Activated T-helper 1 cell treated with anti-CD3 and anti-CD28 coated beads, Interleukin-12 subunit alpha, Interleukin-12 subunit beta, Interleukin-2, Interleukin-4 antibody, amounts not matched to agents 30 ng/mL and 10 ng/mL and 1 ng/mL, durations not matched to agents 14 hours and 24 hours and 36 hours (primary cell): ENCODE data around the gene USP21. TPM values are rescaled to one million over a fixed set of nuclear protein-coding genes. Genes with fewer than 3 reads are reported as not detected.

Experiments
- DNase-seq: peaks from one replicate; pipeline ENCODE4 v3.0.0; 2021; ENCODE audit warnings: low spot score
- H3K27ac Mint-ChIP-seq: one replicate; pipeline ENCODE4 v1.8.0; 2021; ENCODE audit warnings: mild to moderate bottlenecking, mixed read lengths
- H3K27me3 Mint-ChIP-seq: one replicate; pipeline ENCODE4 v1.8.0; 2022; ENCODE audit warnings: mild to moderate bottlenecking, moderate library complexity, mixed read lengths; ENCODE audit not compliant: insufficient read depth
- H3K36me3 Mint-ChIP-seq: one replicate; pipeline ENCODE4 v1.8.0; 2021; ENCODE audit warnings: low read depth, mixed read lengths
- H3K4me1 Mint-ChIP-seq: one replicate; pipeline ENCODE4 v1.8.0; 2021; ENCODE audit warnings: low read depth, mixed read lengths
- H3K4me3 Mint-ChIP-seq: one replicate; pipeline ENCODE4 v1.8.0; 2021; ENCODE audit warnings: mild to moderate bottlenecking, moderate library complexity, mixed read lengths
- H3K9me3 Mint-ChIP-seq: one replicate; pipeline ENCODE4 v1.8.0; 2021; ENCODE audit warnings: mixed read lengths
- intact Hi-C: fragments of 100-400 bp; cut with micrococcal nuclease; formaldehyde crosslinking; loops from one replicate; pipeline ENCODE4 v1.15.1; 2024
- total RNA-seq: library from RNA; stranded (reverse); gene quantifications from 2 replicates; pipeline ENCODE4 v1.2.3, GENCODE V29; 2022

Gene USP21
- total RNA-seq, 1 donor from 2014 or later = 32.9 TPM

- intact Hi-C loops = loop anchor here (1.0 to 2.0 kb wide), 6 partner anchors 11 to 120 kb away; partner anchors contain the start of genes B4GALT3 and DEDD
- peak within 1 kb of the TSS; percentile 87 for H3K4me3 Mint-ChIP-seq
- peaks cover 30% of the 10 kb centered on the region for H3K36me3 Mint-ChIP-seq
- peaks cover 61% of the 10 kb centered on the region for H3K4me1 Mint-ChIP-seq
- H3K9me3 Mint-ChIP-seq = no peaks in the 10 kb centered on the region
- no peaks in the 10 kb centered on the region for H3K27me3 Mint-ChIP-seq
- peak within 1 kb of the TSS; percentile 99 for H3K27ac Mint-ChIP-seq
- DNase-seq = peak; percentile 95
Measured at GRCh38 chr1:161165742-161166668, 6.7 kb downstream of the USP21 start, which contains the start of gene PPOX. Gene PPOX (plus strand): TSS chr1:161166426. CDS start chr1:161166848, 422 bp downstream.

GRCh38 chr1:161166669-161167548 lies 7.6 kb downstream of the USP21 start:
- peak overlapping the region; percentile 99 for H3K27ac Mint-ChIP-seq
- intact Hi-C loops = loop anchor here (1.0 to 2.0 kb wide), 6 partner anchors 10 to 121 kb away; partner anchors contain the start of genes B4GALT3 and DEDD
- peak overlapping the region; percentile 87 for H3K4me3 Mint-ChIP-seq
- no peak for DNase-seq
- no peaks in the 10 kb centered on the region for H3K9me3 Mint-ChIP-seq
- H3K27me3 Mint-ChIP-seq = no peaks in the 10 kb centered on the region
- H3K4me1 Mint-ChIP-seq = peaks cover 60% of the 10 kb centered on the region
- peaks cover 29% of the 10 kb centered on the region for H3K36me3 Mint-ChIP-seq

- Mint-ChIP-seq H3K36me3 (peaks cover 32% of the 10 kb centered on the region), H3K4me1 (peaks cover 45% of the 10 kb centered on the region), H3K27me3 (no peaks in the 10 kb centered on the region), H3K27ac (no peak overlapping the region), H3K9me3 (no peaks in the 10 kb centered on the region), H3K4me3 (peak overlapping the region; percentile 15)
- no peak for DNase-seq
- intact Hi-C loops = no loop called here
Measured at GRCh38 chr1:161168906-161169305, 9.6 kb downstream of the USP21 start.

GRCh38 chr1:161171191-161171590 lies 11.9 kb downstream of the USP21 start:
- Mint-ChIP-seq H3K4me1 (peaks cover 43% of the 10 kb centered on the region), H3K27ac (no peak overlapping the region), H3K4me3 (no peak overlapping the region), H3K36me3 (peaks cover 37% of the 10 kb centered on the region), H3K9me3 (no peaks in the 10 kb centered on the region), H3K27me3 (no peaks in the 10 kb centered on the region)
- DNase-seq = no peak
- intact Hi-C loops = no loop called here

GRCh38 chr1:161171696-161172095 lies 12.4 kb downstream of the USP21 start:
- H3K27me3 Mint-ChIP-seq = no peaks in the 10 kb centered on the region
- no peak overlapping the region for H3K27ac Mint-ChIP-seq
- H3K36me3 Mint-ChIP-seq = peaks cover 37% of the 10 kb centered on the region
- intact Hi-C loops = no loop called here
- H3K4me1 Mint-ChIP-seq = peaks cover 48% of the 10 kb centered on the region
- H3K4me3 Mint-ChIP-seq = no peak overlapping the region
- DNase-seq = no peak
- H3K9me3 Mint-ChIP-seq = no peaks in the 10 kb centered on the region

- intact Hi-C loops = no loop called here
- Mint-ChIP-seq H3K36me3 (peaks cover 39% of the 10 kb centered on the region), H3K27me3 (no peaks in the 10 kb centered on the region), H3K27ac (peak overlapping the region; percentile 2), H3K4me3 (no peak overlapping the region), H3K4me1 (peaks cover 46% of the 10 kb centered on the region), H3K9me3 (no peaks in the 10 kb centered on the region)
- no peak for DNase-seq
Measured at GRCh38 chr1:161172349-161172748, 13.0 kb downstream of the USP21 start.

- no peaks in the 10 kb centered on the region for H3K9me3 Mint-ChIP-seq
- intact Hi-C loops = no loop called here
- H3K27me3 Mint-ChIP-seq = no peaks in the 10 kb centered on the region
- H3K4me3 Mint-ChIP-seq = no peak overlapping the region
- no peak for DNase-seq
- H3K27ac Mint-ChIP-seq = peak overlapping the region; percentile 2
- peaks cover 49% of the 10 kb centered on the region for H3K4me1 Mint-ChIP-seq
- H3K36me3 Mint-ChIP-seq = peaks cover 39% of the 10 kb centered on the region
Measured at GRCh38 chr1:161172776-161173376, 13.6 kb downstream of the USP21 start.

GRCh38 chr1:161173711-161174110 lies 14.4 kb downstream of the USP21 start:
- H3K9me3 Mint-ChIP-seq = no peaks in the 10 kb centered on the region
- intact Hi-C loops = no loop called here
- H3K4me1 Mint-ChIP-seq = peaks cover 48% of the 10 kb centered on the region
- no peaks in the 10 kb centered on the region for H3K27me3 Mint-ChIP-seq
- H3K27ac Mint-ChIP-seq = no peak overlapping the region
- H3K4me3 Mint-ChIP-seq = no peak overlapping the region
- DNase-seq = no peak
- peaks cover 37% of the 10 kb centered on the region for H3K36me3 Mint-ChIP-seq

- Mint-ChIP-seq H3K4me3 (peak overlapping the region; percentile 5), H3K4me1 (peaks cover 50% of the 10 kb centered on the region), H3K36me3 (peaks cover 37% of the 10 kb centered on the region), H3K27ac (peak overlapping the region; percentile 52), H3K27me3 (no peaks in the 10 kb centered on the region), H3K9me3 (no peaks in the 10 kb centered on the region)
- DNase-seq = no peak
- intact Hi-C loops = no loop called here
Measured at GRCh38 chr1:161174911-161175310, 15.6 kb downstream of the USP21 start.

GRCh38 chr1:161175771-161176453 lies 16.6 kb downstream of the USP21 start:
- H3K4me3 Mint-ChIP-seq = peak overlapping the region; percentile 98
- DNase-seq = no peak
- no peaks in the 10 kb centered on the region for H3K9me3 Mint-ChIP-seq
- intact Hi-C loops = loop anchor here (2.0 kb wide), 1 partner anchor 15 kb away; no protein-coding TSS in a partner anchor
- peaks cover 35% of the 10 kb centered on the region for H3K36me3 Mint-ChIP-seq
- H3K27ac Mint-ChIP-seq = peak overlapping the region; percentile 100
- peaks cover 58% of the 10 kb centered on the region for H3K4me1 Mint-ChIP-seq
- no peaks in the 10 kb centered on the region for H3K27me3 Mint-ChIP-seq

GRCh38 chr1:161176468-161177111 lies 17.3 kb downstream of the USP21 start:
- peaks cover 31% of the 10 kb centered on the region for H3K36me3 Mint-ChIP-seq
- no peaks in the 10 kb centered on the region for H3K9me3 Mint-ChIP-seq
- peaks cover 60% of the 10 kb centered on the region for H3K4me1 Mint-ChIP-seq
- no peaks in the 10 kb centered on the region for H3K27me3 Mint-ChIP-seq
- DNase-seq = no peak
- peak overlapping the region; percentile 100 for H3K27ac Mint-ChIP-seq
- peak overlapping the region; percentile 98 for H3K4me3 Mint-ChIP-seq
- intact Hi-C loops = loop anchor here (1.0 to 2.0 kb wide), 5 partner anchors 9 to 44 kb away; partner anchors contain the start of genes DEDD and PPOX
